K562 (cell line): Measurements from ENCODE around the gene HECW1. TPM values are rescaled to one million over a fixed set of nuclear protein-coding genes. Genes with fewer than 3 reads are reported as not detected.

Experiments
- ATAC-seq: fragments of 200-7000 bp; cut with Tn5 transposase; 3 replicates; pipeline ENCODE4 v1.9.1; 2020; ENCODE audit warnings: moderate library complexity
- BruUV-seq: library from RNA; stranded (reverse); fragments of 400-500 nt; replicated peaks from 2 replicates; lab custom pipeline; 2021; lab: Mats Ljungman, UMichigan
- CTCF ChIA-PET: fragments of 300-600 bp; formaldehyde crosslinking; extraction: SDS; loops from one replicate; lab custom pipeline; 2021; ENCODE audit warnings: low intra/inter-chr PET ratio; lab: Yijun Ruan, JAX
- POLR2A ChIA-PET: fragments of 300-600, 350-650 bp; sonication (Branson Sonifier 250); formaldehyde crosslinking; extraction: SDS; loops from one replicate; lab custom pipeline; 2021; ENCODE audit warnings: antibody characterized with exemption, inconsistent platforms; lab: Yijun Ruan, JAX
- DNase-seq, 4 experiments: peaks; one replicate each; pipeline versions ENCODE4 v3.0.0 to v3.0.0-alpha.2; 2011 to 2018; ENCODE audit warnings: low spot score in 3 of 4, mixed read lengths in 3 of 4; ENCODE audit errors: extremely low read depth in 1 of 4
- FAIRE-seq: peaks from 2 replicates; lab custom pipeline; 2011; peaks lifted over from hg19 to GRCh38; lab: Jason Lieb, UNC
- H2AFZ ChIP-seq: 2 replicates; pipeline ENCODE4 v1.6.0; 2011; ENCODE audit warnings: low read depth, low read length, control low read depth, inconsistent platforms
- H3K27ac ChIP-seq: fragments of 200-600 bp; 3 replicates; pipeline ENCODE4 v1.8.0; 2011; ENCODE audit warnings: low read depth, mild to moderate bottlenecking, control low read depth, inconsistent platforms, low read length, moderate library complexity, mixed read lengths; ENCODE audit errors: extremely low read depth
- H3K27me3 ChIP-seq, 2 experiments: fragments of 300-600 bp in 1 of 2; 2 replicates in 1 of 2; 3 replicates in 1 of 2; pipeline versions ENCODE4 v1.6.0 to v1.8.0; 2011; ENCODE audit warnings: inconsistent platforms in 2 of 2, low read length in 2 of 2, mild to moderate bottlenecking in 1 of 2, mixed read lengths in 1 of 2, moderate library complexity in 1 of 2; ENCODE audit not compliant: control insufficient read depth in 2 of 2, insufficient read depth in 2 of 2
- H3K36me3 ChIP-seq: fragments of 300-600 bp; 3 replicates; pipeline ENCODE4 v1.8.0; 2011; ENCODE audit warnings: mild to moderate bottlenecking, low read length, inconsistent platforms; ENCODE audit not compliant: control insufficient read depth, insufficient read depth
- H3K4me1 ChIP-seq, 2 experiments: fragments of 200-600 bp in 1 of 2; replicated peaks in 1 of 2; 2 replicates in 1 of 2; 3 replicates in 1 of 2; pipeline versions ENCODE4 v1.5.1 to v1.8.0; 2011; ENCODE audit warnings: inconsistent platforms in 2 of 2, low read length in 2 of 2, mild to moderate bottlenecking in 1 of 2, mixed read lengths in 1 of 2, moderate library complexity in 1 of 2; ENCODE audit not compliant: control insufficient read depth in 2 of 2, insufficient read depth in 2 of 2
- H3K4me2 ChIP-seq: 2 replicates; pipeline ENCODE4 v1.6.1; 2011; ENCODE audit warnings: low read length, control low read depth, inconsistent platforms, mixed read lengths; ENCODE audit not compliant: insufficient read depth
- H3K4me3 ChIP-seq: fragments of 200-600 bp; sonication (generic), shearing (Covaris generic); 2 replicates; pipeline ENCODE4 v1.5.1; 2016; ENCODE audit warnings: control low read depth, inconsistent platforms
- H3K79me2 ChIP-seq: fragments of 200-600 bp; 3 replicates; pipeline ENCODE4 v1.8.0; 2011; ENCODE audit warnings: low read length, inconsistent platforms; ENCODE audit not compliant: control insufficient read depth, insufficient read depth
- H3K9ac ChIP-seq, 2 experiments: 2 replicates each; pipeline versions ENCODE4 v1.6.0 to v1.6.1; 2011; ENCODE audit warnings: low read depth in 2 of 2, low read length in 2 of 2, control low read depth in 1 of 2, inconsistent platforms in 1 of 2, mild to moderate bottlenecking in 1 of 2, mixed read lengths in 1 of 2; ENCODE audit not compliant: insufficient read depth in 1 of 2
- H3K9me1 ChIP-seq: one replicate; pipeline ENCODE4 v1.6.0; 2011; ENCODE audit warnings: inconsistent platforms, mild to moderate bottlenecking, low read length, moderate library complexity; ENCODE audit not compliant: control insufficient read depth, insufficient read depth
- H3K9me3 ChIP-seq: replicated peaks from 2 replicates; pipeline ENCODE4 v1.5.1; 2011; ENCODE audit warnings: low read depth, low read length, inconsistent platforms; ENCODE audit not compliant: control insufficient read depth, insufficient read depth
- H4K20me1 ChIP-seq: replicated peaks from 2 replicates; pipeline ENCODE4 v1.6.1; 2011; ENCODE audit warnings: low read length, inconsistent platforms, mixed read lengths; ENCODE audit not compliant: control insufficient read depth, insufficient read depth
- FOXK1 ChIP-seq: sonication (generic); formaldehyde crosslinking; IDR thresholded peaks from 2 replicates; pipeline ENCODE4 v1.8.0; 2022; ENCODE audit warnings: missing genetic modification reagents, mild to moderate bottlenecking, borderline replicate concordance
- HDAC6 ChIP-seq: IDR thresholded peaks from 2 replicates; pipeline ENCODE4 v1.6.1; 2012; ENCODE audit warnings: low read depth, mild to moderate bottlenecking, control low read depth, inconsistent platforms, low read length, moderate library complexity
- POU5F1 ChIP-seq: fragments of 150-350 bp; IDR thresholded peaks from 2 replicates; pipeline ENCODE4 v1.6.1; 2014; ENCODE audit warnings: borderline replicate concordance, low read length, low read depth, mild to moderate bottlenecking; ENCODE audit not compliant: partially characterized antibody
- RBFOX2 ChIP-seq: fragments of 200-400 bp; formaldehyde crosslinking; IDR thresholded peaks from 2 replicates; pipeline ENCODE4 v1.6.1; 2017; ENCODE audit warnings: low read depth, mild to moderate bottlenecking, low read length, moderate library complexity
- RUNX1 ChIP-seq: sonication (generic); IDR thresholded peaks from 2 replicates; pipeline ENCODE4 v1.6.1; 2016; ENCODE audit warnings: antibody characterized with exemption, low read depth
- STAG1 ChIP-seq: sonication (generic); formaldehyde crosslinking; IDR thresholded peaks from 2 replicates; pipeline ENCODE4 v1.5.0; 2020; ENCODE audit warnings: missing genetic modification reagents, borderline replicate concordance
- STAT5B ChIP-seq: fragments of 250-450 bp; sonication (Bioruptor Pico); IDR thresholded peaks from 2 replicates; pipeline ENCODE4 v1.8.0; 2021; ENCODE audit warnings: mild to moderate bottlenecking, inconsistent platforms
- XRCC5 ChIP-seq: fragments of 200-400 bp; formaldehyde crosslinking; IDR thresholded peaks from 2 replicates; pipeline ENCODE4 v1.6.1; 2017; ENCODE audit warnings: low read depth, mild to moderate bottlenecking, low read length
- ZFP1 ChIP-seq: fragments of 450-650 bp; formaldehyde crosslinking; IDR thresholded peaks from 2 replicates; pipeline ENCODE4 v1.4.0; 2020; ENCODE audit warnings: mild to moderate bottlenecking, mixed read lengths
- ZNF57 ChIP-seq: fragments of 450-650 bp; formaldehyde crosslinking; IDR thresholded peaks from 2 replicates; pipeline ENCODE4 v1.4.0; 2020; ENCODE audit warnings: mild to moderate bottlenecking, moderate library complexity
- WGBS: fragments of 100-300 bp; shearing (Covaris generic); methylation state at CpG from one replicate; pipeline ENCODE4 v1.1.6; 2016; ENCODE audit warnings: low coverage, mixed read lengths; ENCODE audit not compliant: insufficient coverage; ENCODE audit errors: missing lambda C conversion rate; 5-methylcytosine and 5-hydroxymethylcytosine counted together
- in situ Hi-C: fragments of 300-500 bp; cut with MboI; formaldehyde crosslinking; loops from 4 replicates; pipeline ENCODE4 v1.15.0; 2018; ENCODE audit warnings: inconsistent platforms, mixed read lengths
- intact Hi-C: fragments of 100-400 bp; cut with micrococcal nuclease; formaldehyde crosslinking; loops from 2 replicates; pipeline ENCODE4 v1.14.2; 2022
- polyA plus RNA-seq, 8 experiments: library from polyadenylated mRNA; depleted of rRNA in 4 of 8; stranded (reverse) in 5 of 8; unstranded in 3 of 8; fragments of >200 nt; fragmentation: Nextera tagmentation in 2 of 8; fragmentation: Illumina TruSeq in 1 of 8; extraction: Ambion mirVana in 2 of 8; extraction: Trizol in 1 of 8; gene quantifications; 2 replicates each; pipeline versions ENCODE4 v1.2.1 to v1.2.3, GENCODE V29; 2011 to 2014; ENCODE audit warnings: inconsistent platforms in 1 of 8, missing spikeins in 1 of 8
- total RNA-seq, 7 experiments: library from RNA; depleted of rRNA in 6 of 7; stranded (reverse); fragments of >200 nt in 6 of 7; fragmentation: Illumina TruSeq in 2 of 7; extraction: Trizol in 2 of 7; gene quantifications; 2 replicates each; pipeline versions ENCODE4 v1.2.1 to v1.2.3, GENCODE V29; 2011 to 2021; ENCODE audit warnings: low replicate concordance in 1 of 7
- TF ChIP-seq, protein P1 (sequence below): sonication (generic); formaldehyde crosslinking; IDR thresholded peaks from 2 replicates; pipeline ENCODE4 v1.8.0; 2022; ENCODE audit warnings: missing genetic modification reagents, mild to moderate bottlenecking, borderline replicate concordance
- TF ChIP-seq, protein P2 (sequence below), 3 experiments: IDR thresholded peaks in 2 of 3; conservative IDR thresholded peaks in 1 of 3; 2 replicates each; pipeline ENCODE4 v1.5.1; 2011 to 2012; ENCODE audit warnings: low read length in 3 of 3, mild to moderate bottlenecking in 3 of 3, control low read depth in 2 of 3, improper control_type of control experiment in 1 of 3, inconsistent platforms in 1 of 3, low read depth in 1 of 3, mixed read lengths in 1 of 3, moderate library complexity in 1 of 3; ENCODE audit not compliant: insufficient read depth in 2 of 3
- TF ChIP-seq, protein P3 (sequence below): fragments of 150-350 bp; IDR thresholded peaks from 2 replicates; pipeline ENCODE4 v1.6.1; 2014; ENCODE audit warnings: low read depth, mild to moderate bottlenecking, low read length, borderline replicate concordance

The HECW1 gene
- total and polyA plus RNA-seq, 9 of the 15 experiments (the other 6 are each of a cell fraction or from before 2014, with no cell fraction given) = 0.07 to 0.31 (median 0.13) TPM; not detected in 4

DNA sequence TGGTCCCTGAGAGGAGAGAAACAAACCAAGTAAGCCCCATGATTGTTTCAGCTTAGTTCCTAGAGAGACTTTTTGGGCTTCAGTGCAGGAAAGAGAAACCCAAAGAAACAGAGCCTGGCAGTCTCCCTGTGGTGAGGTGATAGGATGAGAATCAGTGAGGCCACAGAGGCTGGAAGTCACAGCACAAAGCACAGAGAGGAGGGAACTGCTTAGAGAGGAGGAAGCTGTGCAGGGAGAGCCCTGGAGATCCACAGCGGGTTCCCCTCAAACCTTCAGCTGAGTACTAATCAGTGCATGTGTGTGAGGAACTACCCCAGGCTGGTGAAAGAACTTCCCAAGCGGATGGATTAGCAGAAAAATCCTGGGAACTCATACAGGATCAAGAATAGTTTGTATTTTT is 27.4 kb upstream of the HECW1 start:
- Histone ChIP-seq H3K79me2 (no peaks in the 10 kb centered on the region), H2AFZ (no peak overlapping the region), H3K4me3 (no peak overlapping the region), H3K9me3 (no peaks in the 10 kb centered on the region; the same call in 1 of the 2 replicates), H3K4me1 (no peaks in the 10 kb centered on the region), H3K9me1 (no peaks in the 10 kb centered on the region), H3K4me2 (no peak overlapping the region), H3K27ac (no peak overlapping the region), H3K9ac (no peak overlapping the region), H3K36me3 (no peaks in the 10 kb centered on the region), H3K27me3 (no peaks in the 10 kb centered on the region), H4K20me1 (no peaks in the 10 kb centered on the region)
- FAIRE-seq (no peak), ATAC-seq (no peak), DNase-seq (no peak)
- 46% methylated on average over 2 of the region's 2 CpGs for WGBS
- ChIA-PET CTCF (no interaction called here), POLR2A (no interaction called here)
- in situ Hi-C loops (no loop called here), intact Hi-C loops (no loop called here)
- BruUV-seq = no TSS peak
- TF ChIP-seq XRCC5 (no peak), ZNF57 (CRISPR knock-in tag) (no peak), STAG1 (CRISPR knock-in tag) (no peak), STAT5B (CRISPR knock-in tag) (no peak), RUNX1 (no peak), RBFOX2 (no peak), ZFP1 (CRISPR knock-in tag) (no peak), POU5F1 (no peak), FOXK1 (no peak), HDAC6 (no peak)
- TF ChIP-seq, protein P1, sequence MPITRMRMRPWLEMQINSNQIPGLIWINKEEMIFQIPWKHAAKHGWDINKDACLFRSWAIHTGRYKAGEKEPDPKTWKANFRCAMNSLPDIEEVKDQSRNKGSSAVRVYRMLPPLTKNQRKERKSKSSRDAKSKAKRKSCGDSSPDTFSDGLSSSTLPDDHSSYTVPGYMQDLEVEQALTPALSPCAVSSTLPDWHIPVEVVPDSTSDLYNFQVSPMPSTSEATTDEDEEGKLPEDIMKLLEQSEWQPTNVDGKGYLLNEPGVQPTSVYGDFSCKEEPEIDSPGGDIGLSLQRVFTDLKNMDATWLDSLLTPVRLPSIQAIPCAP = no peak
- TF ChIP-seq, protein P2, sequence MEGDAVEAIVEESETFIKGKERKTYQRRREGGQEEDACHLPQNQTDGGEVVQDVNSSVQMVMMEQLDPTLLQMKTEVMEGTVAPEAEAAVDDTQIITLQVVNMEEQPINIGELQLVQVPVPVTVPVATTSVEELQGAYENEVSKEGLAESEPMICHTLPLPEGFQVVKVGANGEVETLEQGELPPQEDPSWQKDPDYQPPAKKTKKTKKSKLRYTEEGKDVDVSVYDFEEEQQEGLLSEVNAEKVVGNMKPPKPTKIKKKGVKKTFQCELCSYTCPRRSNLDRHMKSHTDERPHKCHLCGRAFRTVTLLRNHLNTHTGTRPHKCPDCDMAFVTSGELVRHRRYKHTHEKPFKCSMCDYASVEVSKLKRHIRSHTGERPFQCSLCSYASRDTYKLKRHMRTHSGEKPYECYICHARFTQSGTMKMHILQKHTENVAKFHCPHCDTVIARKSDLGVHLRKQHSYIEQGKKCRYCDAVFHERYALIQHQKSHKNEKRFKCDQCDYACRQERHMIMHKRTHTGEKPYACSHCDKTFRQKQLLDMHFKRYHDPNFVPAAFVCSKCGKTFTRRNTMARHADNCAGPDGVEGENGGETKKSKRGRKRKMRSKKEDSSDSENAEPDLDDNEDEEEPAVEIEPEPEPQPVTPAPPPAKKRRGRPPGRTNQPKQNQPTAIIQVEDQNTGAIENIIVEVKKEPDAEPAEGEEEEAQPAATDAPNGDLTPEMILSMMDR (IDR thresholded peaks at IDR 0.05 in 2 of 3, conservative IDR thresholded peaks at IDR 0.05 in 1 of 3; ENCODE audit: insufficient read depth in 2 of 3, low read depth in 1 of 3, low read length in 3 of 3) = no peak
- TF ChIP-seq, protein P3, sequence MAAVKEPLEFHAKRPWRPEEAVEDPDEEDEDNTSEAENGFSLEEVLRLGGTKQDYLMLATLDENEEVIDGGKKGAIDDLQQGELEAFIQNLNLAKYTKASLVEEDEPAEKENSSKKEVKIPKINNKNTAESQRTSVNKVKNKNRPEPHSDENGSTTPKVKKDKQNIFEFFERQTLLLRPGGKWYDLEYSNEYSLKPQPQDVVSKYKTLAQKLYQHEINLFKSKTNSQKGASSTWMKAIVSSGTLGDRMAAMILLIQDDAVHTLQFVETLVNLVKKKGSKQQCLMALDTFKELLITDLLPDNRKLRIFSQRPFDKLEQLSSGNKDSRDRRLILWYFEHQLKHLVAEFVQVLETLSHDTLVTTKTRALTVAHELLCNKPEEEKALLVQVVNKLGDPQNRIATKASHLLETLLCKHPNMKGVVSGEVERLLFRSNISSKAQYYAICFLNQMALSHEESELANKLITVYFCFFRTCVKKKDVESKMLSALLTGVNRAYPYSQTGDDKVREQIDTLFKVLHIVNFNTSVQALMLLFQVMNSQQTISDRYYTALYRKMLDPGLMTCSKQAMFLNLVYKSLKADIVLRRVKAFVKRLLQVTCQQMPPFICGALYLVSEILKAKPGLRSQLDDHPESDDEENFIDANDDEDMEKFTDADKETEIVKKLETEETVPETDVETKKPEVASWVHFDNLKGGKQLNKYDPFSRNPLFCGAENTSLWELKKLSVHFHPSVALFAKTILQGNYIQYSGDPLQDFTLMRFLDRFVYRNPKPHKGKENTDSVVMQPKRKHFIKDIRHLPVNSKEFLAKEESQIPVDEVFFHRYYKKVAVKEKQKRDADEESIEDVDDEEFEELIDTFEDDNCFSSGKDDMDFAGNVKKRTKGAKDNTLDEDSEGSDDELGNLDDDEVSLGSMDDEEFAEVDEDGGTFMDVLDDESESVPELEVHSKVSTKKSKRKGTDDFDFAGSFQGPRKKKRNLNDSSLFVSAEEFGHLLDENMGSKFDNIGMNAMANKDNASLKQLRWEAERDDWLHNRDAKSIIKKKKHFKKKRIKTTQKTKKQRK = no peak
